GM21786 (cell line): ENCODE measurements around the gene IL20RA.
"Not testable (repeated sequence)": the region's sequence is repeated elsewhere in the genome, so short reads cannot be mapped to it uniquely, and the experiment has no call there.

ENCODE experiments used
- ATAC-seq: cut with Tn5 transposase; IDR thresholded peaks from one replicate; pipeline ENCODE4 v1.9.1; 2021; ENCODE audit not compliant: unreplicated experiment

IL20RA gene, protein sequence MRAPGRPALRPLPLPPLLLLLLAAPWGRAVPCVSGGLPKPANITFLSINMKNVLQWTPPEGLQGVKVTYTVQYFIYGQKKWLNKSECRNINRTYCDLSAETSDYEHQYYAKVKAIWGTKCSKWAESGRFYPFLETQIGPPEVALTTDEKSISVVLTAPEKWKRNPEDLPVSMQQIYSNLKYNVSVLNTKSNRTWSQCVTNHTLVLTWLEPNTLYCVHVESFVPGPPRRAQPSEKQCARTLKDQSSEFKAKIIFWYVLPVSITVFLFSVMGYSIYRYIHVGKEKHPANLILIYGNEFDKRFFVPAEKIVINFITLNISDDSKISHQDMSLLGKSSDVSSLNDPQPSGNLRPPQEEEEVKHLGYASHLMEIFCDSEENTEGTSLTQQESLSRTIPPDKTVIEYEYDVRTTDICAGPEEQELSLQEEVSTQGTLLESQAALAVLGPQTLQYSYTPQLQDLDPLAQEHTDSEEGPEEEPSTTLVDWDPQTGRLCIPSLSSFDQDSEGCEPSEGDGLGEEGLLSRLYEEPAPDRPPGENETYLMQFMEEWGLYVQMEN

GRCh38 chr6:137044366-137045221, at the start of gene IL20RA:
TSS of gene IL20RA (minus strand) at chr6:137044965. CDS start at chr6:137044728, 237 bp downstream.
- ATAC-seq = no peak

DNA sequence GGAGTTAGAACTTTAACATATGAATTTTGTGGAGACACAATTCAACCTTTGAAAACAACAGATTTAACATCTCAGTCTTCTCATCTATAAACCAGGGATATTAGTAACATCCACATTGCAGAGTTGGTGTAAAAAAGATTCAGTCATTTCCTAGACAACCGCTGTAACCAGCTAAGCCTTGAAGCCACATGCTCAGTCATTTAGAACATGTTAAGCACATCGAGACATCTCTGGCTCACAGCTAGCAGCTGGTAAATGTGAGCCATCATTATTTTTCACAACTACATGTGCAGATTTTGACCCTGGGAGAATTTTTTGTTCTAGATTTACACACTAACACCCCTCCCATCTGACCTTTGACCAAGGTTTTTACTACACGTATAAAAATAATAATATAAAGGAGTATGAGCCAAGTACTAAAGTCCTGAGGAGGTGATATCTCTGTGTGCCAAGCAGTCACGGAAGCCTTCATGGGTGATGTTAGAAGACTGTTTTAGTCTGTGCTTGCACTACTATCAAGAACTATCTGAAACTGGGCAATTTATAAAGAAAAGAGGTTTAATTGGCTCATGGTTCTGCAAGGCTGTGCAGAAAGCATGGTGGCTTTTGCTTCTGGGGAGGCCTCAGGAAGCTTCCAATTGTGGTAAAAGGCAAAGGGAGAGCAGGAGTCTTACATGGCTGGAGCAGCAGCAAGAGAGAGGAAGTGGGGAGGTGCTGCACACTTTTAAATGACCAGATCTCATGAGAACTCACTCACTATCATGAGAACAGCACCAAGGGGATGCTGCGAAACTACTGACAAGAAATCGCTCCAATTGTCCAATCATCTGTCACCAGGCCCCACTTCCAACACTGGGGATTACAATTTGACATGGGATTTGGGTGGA, 48.7 kb upstream of the IL20RA start:
- ATAC-seq = no peak

DNA sequence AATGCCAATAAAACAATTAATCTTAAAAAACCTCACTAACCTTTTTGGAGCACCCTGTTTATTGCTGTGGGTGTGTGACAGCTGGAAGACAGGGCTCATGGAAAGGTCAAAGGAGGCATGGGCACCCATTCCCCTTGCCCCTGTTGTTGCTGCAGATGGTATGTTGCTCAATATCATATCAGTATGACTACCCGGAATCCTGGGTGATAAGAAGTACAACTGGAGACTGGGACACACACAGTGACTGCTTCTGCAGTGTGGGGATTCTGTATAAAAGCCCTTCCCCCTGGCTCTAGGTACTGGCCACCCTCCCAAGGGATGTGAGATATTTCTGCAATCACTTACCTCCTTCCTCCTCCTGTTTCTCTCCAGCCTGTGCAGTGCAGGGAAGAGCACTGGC, 47.3 kb upstream of the IL20RA start:
- no peak for ATAC-seq

DNA sequence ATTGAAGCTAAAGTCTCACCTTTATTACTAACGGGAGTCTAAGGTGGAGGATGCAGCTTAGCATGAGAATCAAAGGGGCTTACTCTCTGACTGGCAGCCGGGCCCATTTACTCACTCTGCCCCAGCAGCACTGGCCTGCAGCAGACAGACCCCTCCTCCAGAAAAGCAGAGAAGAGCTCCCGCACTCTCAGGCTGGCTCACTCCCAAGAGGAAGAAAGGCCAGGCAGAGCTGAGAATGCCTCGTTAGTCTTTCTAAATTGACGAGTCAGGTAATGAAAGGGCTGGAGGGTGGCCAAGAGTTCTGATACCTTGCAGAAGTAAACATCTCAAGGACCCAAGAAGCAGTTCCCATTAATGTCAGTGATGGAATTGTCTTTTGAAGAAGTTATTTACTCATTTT, 44.5 kb upstream of the IL20RA start:
- ATAC-seq = no peak

GRCh38 chr6:137087902-137088301, 43.1 kb upstream of the IL20RA start:
- peak; percentile 48 for ATAC-seq

- no peak for ATAC-seq
Measured at GRCh38 chr6:137086031-137086430, 41.3 kb upstream of the IL20RA start.

GRCh38 chr6:137084865-137085617, 40.3 kb upstream of the IL20RA start:
- no peak for ATAC-seq

DNA sequence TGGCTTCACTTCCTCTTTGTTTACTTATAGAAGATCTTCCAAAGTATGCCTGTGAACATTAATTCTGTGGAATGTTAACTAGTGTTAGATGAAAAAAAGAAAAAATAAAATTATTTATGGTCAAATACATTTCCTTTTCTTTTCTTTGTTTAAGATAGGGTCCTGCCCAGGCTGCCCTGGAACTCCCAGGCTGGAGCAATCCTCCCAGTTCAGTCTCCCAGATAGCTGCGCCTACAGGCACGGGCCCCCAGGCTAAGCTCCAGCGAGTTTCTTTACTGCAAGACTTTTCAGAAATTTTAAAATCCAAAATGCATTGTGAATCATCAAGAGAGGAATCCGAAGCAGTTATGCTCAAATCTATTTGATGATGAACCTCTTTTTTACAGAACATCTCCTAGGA, 39.3 kb upstream of the IL20RA start:
- no peak for ATAC-seq

GRCh38 chr6:137081997-137082396, 37.2 kb upstream of the IL20RA start:
- ATAC-seq = no peak

DNA sequence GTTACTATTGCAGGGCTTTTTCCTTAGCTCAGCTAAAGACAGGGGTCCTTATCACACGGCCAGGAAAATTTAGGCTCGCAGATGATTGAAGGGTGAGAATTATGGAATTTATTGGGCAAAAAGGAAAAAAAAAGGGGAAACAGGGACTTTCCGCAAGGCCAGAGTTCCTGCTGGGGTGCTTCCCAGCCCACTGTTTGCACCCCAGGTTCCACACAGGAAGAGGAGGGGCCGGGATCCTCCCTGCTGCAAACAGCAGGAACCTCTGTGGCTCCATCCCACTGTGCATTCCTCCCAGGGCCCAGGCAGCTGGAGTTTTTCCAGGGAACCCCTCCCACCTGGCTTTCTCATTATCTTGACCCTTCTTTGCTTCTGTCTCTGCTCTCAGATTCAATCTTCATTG, 35.9 kb upstream of the IL20RA start:
- ATAC-seq = no peak

DNA sequence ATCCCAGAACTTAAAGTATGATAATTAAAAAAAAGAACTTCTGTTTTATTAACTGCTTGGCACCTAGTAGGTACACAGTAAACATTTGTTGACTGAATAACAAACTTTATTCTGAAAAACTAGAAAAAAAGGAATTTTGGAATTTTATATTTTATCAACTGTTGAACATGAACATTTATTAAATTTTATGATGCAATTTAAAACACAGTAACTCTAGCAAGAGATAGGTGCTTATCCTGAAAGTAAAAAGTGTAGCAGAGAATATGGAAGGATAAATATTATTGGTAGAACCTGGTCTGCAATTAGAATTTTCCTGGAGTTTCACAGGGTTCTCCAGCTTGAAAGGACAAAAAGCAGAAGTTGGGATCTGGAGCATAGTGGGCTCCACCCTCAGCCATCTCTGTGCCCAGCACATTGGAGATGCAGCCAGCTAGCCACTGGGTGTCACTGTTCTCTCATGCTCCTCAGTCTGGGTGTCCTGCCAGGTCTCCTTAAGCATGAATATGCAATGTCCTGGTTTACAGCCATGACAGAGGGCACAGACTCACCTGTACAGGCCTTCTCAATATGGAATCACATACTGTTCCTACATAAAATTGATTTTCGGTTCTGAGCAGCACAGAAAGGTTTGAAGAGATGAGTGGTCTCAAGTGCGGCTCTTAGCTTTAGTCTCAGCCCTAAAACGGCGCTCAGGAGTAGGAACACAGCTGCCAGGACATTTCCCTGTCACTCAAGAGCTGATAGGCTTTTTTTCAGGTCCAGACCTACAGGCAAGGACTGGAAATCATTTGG, 31.7 kb upstream of the IL20RA start:
- peak; percentile 100 for ATAC-seq

DNA sequence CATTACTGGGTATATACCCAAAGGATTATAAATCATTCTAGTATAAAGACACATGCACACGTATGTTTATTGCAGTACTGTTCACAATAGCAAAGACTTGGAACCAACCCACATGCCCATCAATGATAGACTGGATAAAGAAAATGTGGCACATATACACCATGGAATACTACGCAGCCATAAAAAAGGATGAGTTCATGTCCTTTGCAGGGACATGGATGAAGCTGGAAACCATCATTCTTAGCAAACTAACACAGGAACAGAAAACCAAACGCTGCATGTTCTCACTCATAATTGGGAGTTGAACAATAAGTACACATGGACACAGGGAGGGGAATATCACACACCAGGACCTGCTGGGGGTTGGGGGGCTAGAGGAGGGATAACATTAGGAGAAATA, 31.0 kb upstream of the IL20RA start:
- ATAC-seq = not testable (repeated sequence)

DNA sequence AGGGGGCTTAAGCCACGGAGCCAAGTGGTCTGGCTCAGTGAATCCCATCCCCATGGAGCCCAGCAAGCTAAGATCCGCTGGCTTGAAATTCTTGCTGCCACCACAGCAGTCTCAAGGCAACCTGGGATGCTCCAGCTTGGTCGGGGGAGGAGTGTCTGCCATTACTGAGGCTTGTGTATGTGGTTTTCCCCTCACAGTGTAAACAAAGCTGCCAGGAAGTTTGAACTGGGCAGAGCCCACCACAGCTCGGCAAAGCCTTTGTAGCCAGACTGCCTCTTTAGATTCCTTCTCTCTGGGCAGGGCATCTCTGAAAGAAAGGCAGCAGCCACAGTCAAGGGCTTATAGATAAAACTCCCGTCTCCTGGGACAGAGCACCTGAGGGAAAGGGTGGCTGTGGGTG, 25.5 kb upstream of the IL20RA start:
- ATAC-seq = no peak

DNA sequence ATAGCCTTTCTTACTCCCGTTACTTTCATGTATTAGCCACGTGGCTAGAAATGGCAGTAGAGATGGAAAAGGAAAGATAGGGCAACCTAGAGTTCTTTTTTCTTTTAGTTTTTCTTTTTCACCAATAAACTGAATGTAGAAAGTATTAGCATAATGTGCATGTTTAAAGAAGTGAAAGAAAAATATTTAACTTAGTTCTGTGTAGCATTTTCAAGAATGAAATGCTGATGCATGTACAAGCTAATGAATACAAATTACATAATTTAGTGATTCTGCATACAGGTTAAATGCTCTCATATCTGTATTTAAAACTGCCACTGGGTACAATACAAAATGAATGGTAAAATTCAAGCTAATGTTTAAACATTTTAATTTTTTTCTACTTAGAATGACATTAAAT, 22.6 kb upstream of the IL20RA start:
- no peak for ATAC-seq

- ATAC-seq = no peak
Measured at GRCh38 chr6:137058037-137058436, 13.3 kb upstream of the IL20RA start.

DNA sequence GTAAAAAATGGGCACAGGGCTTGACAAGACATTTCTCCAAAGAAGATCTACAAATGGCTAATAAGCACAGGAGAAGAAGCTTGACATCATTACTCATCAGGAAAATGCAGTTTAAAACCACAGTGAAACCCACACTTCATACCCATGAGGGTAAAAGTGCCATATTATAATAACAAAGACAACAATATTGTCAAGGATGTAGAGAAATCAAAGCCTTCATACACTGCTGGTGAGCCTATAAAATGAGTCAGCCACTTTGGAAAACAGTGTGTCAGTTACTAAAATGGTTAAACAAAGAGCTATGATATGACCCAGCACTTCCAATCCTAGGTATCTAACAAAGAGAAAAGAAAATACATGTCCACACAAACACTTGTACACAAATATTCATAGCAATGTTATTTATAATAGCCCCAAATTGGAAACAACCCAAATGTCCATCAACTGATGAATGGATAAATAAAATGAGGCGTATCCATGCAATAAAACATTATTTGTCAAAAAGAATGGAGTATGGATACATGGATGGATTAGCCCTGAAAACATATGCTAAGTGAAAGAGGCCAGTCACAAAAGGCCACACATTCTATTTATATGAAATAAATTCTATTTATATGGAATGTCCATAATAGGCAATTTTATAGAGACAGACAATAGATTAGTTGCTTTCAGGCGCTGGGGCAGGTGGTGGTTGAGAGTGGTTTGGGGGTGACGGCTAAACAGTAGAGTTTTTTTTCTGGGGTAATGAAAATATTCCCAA, 11.5 kb upstream of the IL20RA start:
- ATAC-seq = no peak

- ATAC-seq = no peak
Measured at GRCh38 chr6:137051790-137052472, 7.2 kb upstream of the IL20RA start.

DNA sequence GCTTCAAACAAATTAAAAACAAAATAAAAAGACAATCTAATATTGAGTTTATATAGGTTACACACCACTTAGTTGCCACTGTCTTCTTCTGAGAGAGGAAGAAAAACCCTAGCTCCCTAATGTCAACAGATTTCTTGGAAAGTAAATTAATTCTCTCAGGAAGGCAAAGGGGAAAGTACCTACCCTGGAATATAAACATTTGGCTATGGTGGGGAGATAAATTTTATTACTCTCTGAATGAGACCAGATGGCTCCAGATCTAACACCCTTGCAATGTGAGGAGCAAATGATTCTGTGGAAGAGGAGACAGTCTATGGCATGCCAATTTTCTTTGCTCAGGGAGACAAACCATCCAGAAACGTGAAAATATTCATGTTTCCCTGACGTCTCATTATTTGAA, 4.3 kb upstream of the IL20RA start:
- ATAC-seq = no peak
